HFFc6 (cell line): Measurements from ENCODE around the gene NPDC1. TPM values are rescaled to one million over a fixed set of nuclear protein-coding genes. Genes with fewer than 3 reads are reported as not detected.

Source experiments
- DNase-seq: peaks from one replicate; pipeline ENCODE4 v3.0.0-alpha.2; 2018
- H3K27ac Mint-ChIP-seq: 2 replicates; pipeline ENCODE4 v1.8.0; 2020; ENCODE audit warnings: mild to moderate bottlenecking, mixed read lengths
- H3K27me3 Mint-ChIP-seq: 2 replicates; pipeline ENCODE4 v1.8.0; 2021; ENCODE audit warnings: mild to moderate bottlenecking, moderate library complexity, mixed read lengths; ENCODE audit not compliant: insufficient read depth
- H3K36me3 Mint-ChIP-seq: 2 replicates; pipeline ENCODE4 v1.8.0; 2021; ENCODE audit warnings: low read depth, mixed read lengths
- H3K4me1 Mint-ChIP-seq: 2 replicates; pipeline ENCODE4 v1.8.0; 2020; ENCODE audit warnings: low read depth, mixed read lengths
- H3K4me3 Mint-ChIP-seq: 2 replicates; pipeline ENCODE4 v1.8.0; 2020; ENCODE audit warnings: mild to moderate bottlenecking, moderate library complexity, mixed read lengths
- H3K9me3 Mint-ChIP-seq: 2 replicates; pipeline ENCODE4 v1.8.0; 2020; ENCODE audit warnings: mild to moderate bottlenecking, mixed read lengths
- total RNA-seq, 6 experiments: library from RNA; stranded (reverse); fragmentation: NEBNext Ultra II Directional; extraction: Animal tissue kit (Norgen Biotek cat#: 25700); gene quantifications; 2 replicates in 1 of 6; 3 replicates in 5 of 6; pipeline ENCODE4 v1.2.3, GENCODE V29; 2021
- TF ChIP-seq, protein P1 (sequence below): fragments of 200-600 bp; sonication (generic); IDR thresholded peaks from 2 replicates; pipeline ENCODE4 v1.5.0; 2021; ENCODE audit warnings: antibody characterized with exemption, mild to moderate bottlenecking

The NPDC1 gene
- total RNA-seq, 6 experiments from 2014 or later, result 112 to 197 (median 119) TPM

- Mint-ChIP-seq H3K36me3 (no peaks in the 10 kb centered on the region), H3K4me3 (no peak overlapping the region), H3K27me3 (no peaks in the 10 kb centered on the region; the same call in 1 of the 2 replicates), H3K9me3 (no peaks in the 10 kb centered on the region), H3K27ac (no peak overlapping the region), H3K4me1 (no peaks in the 10 kb centered on the region)
- TF ChIP-seq, protein P1, sequence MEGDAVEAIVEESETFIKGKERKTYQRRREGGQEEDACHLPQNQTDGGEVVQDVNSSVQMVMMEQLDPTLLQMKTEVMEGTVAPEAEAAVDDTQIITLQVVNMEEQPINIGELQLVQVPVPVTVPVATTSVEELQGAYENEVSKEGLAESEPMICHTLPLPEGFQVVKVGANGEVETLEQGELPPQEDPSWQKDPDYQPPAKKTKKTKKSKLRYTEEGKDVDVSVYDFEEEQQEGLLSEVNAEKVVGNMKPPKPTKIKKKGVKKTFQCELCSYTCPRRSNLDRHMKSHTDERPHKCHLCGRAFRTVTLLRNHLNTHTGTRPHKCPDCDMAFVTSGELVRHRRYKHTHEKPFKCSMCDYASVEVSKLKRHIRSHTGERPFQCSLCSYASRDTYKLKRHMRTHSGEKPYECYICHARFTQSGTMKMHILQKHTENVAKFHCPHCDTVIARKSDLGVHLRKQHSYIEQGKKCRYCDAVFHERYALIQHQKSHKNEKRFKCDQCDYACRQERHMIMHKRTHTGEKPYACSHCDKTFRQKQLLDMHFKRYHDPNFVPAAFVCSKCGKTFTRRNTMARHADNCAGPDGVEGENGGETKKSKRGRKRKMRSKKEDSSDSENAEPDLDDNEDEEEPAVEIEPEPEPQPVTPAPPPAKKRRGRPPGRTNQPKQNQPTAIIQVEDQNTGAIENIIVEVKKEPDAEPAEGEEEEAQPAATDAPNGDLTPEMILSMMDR, result no peak
- DNase-seq, result no peak
These were observed 13.1 kb downstream of the NPDC1 start for GRCh38 chr9:137032858-137033257.

- Mint-ChIP-seq H3K4me3 (no peak within 1 kb of the TSS), H3K27ac (no peak within 1 kb of the TSS), H3K9me3 (no peaks in the 10 kb centered on the region), H3K27me3 (no peaks in the 10 kb centered on the region; the same call in 1 of the 2 replicates), H3K36me3 (no peaks in the 10 kb centered on the region), H3K4me1 (0 out of 2 replicates have a peak, but pooled peaks cover 4% of the 10 kb centered on the region)
- TF ChIP-seq, protein P1, result no peak
- DNase-seq, result no peak
These were observed 13.9 kb downstream of the NPDC1 start, which contains the start of gene FUT7 for GRCh38 chr9:137031904-137032640. TSS of gene FUT7 (minus strand) at chr9:137032088. CDS start at chr9:137031991, 97 bp downstream.

- Mint-ChIP-seq H3K36me3 (no peaks in the 10 kb centered on the region), H3K27me3 (no peaks in the 10 kb centered on the region; the same call in 1 of the 2 replicates), H3K27ac (no peak overlapping the region), H3K9me3 (no peaks in the 10 kb centered on the region), H3K4me3 (no peak overlapping the region), H3K4me1 (0 out of 2 replicates have a peak, but pooled peaks cover 5% of the 10 kb centered on the region)
- DNase-seq, result no peak
- TF ChIP-seq, protein P1, result no peak
These were observed 15.1 kb downstream of the NPDC1 start for GRCh38 chr9:137030538-137031527.

GRCh38 chr9:137030006-137030405 lies 16.0 kb downstream of the NPDC1 start:
- TF ChIP-seq, protein P1, result no peak
- Mint-ChIP-seq H3K36me3 (no peaks in the 10 kb centered on the region), H3K27ac (no peak overlapping the region), H3K9me3 (no peaks in the 10 kb centered on the region), H3K27me3 (no peaks in the 10 kb centered on the region; the same call in 1 of the 2 replicates), H3K4me3 (no peak overlapping the region), H3K4me1 (0 out of 2 replicates have a peak, but pooled peaks cover 5% of the 10 kb centered on the region)
- no peak for DNase-seq
